IPS-18c (cell line): Measurements from ENCODE around the gene IRS2.

Experiments
- H3K4me3 ChIP-seq: 2 replicates; pipeline ENCODE4 v1.7.0; 2013; ENCODE audit warnings: low read depth, mild to moderate bottlenecking, low read length, moderate library complexity; ENCODE audit not compliant: insufficient read depth
- H3K9me3 ChIP-seq: one replicate; pipeline ENCODE4 v1.6.1; 2013; ENCODE audit warnings: mild to moderate bottlenecking, low read length, moderate library complexity; ENCODE audit not compliant: control insufficient read depth, insufficient read depth

IRS2 gene

DNA sequence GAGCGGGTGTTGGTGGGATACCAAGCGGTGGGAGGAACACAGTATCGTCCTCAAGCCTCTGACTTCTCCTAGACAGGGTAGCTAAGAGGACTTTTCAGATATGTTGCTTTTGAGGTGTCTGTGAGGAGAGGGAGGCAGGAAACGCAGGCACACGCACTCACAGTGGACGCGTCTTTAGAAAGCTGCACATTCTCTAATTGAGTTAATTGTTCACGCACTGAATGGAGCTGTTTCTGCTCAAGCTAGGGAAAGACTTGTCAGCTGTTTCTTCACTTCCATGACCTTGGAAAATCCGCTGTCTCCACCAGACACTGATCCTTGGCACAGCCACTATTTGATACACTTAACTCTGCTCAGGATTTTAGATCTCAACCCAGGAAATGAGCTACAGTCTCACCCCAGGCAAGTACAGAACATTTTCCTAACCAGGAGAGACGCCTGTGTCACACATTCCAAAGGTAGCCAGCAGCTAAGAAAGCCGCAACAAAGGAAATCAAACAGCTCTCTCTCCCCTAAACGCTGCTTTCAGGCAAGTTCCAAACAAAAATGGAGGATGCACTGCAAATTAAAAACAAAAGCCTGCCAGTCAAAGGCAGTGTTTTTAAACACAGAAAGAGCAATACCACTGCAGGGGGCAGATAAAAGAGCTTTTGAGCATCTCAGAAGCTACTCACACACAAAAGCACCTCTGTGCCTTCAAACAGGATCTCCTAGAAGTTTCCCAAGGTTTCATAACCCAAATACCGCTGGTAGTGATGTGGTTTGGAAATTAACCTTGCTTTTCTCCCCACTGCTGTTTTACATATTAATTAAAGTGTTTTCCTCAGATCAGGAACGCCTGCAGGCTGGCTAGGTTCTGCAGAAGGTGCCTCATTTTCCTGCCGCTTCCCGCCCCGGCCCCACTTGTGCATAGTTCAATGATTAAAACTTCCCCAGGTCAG, 57.3 kb downstream of the IRS2 start:
- Histone ChIP-seq H3K9me3 (no peaks in the 10 kb centered on the region), H3K4me3 (no peak overlapping the region)

DNA sequence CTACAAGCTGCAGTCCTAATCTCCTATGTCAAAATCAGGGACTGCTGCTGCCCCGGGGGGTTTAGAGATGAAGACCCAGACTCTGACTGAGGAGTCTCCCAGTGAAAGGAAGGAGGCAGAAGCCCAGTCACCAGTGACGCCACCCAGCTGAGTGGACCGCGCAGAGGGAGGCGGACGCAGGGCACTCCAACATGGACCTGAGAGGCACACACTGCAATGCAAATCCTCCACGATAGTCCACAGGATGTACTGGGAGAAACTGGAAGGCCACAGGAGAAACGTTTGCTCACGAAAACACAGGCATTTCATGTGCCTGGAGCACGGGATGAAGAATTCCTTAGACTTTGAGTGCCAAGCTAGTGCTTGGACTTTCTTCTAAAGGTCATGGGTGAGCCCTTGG, 58.3 kb downstream of the IRS2 start:
- Histone ChIP-seq H3K9me3 (no peaks in the 10 kb centered on the region), H3K4me3 (no peak overlapping the region)

DNA sequence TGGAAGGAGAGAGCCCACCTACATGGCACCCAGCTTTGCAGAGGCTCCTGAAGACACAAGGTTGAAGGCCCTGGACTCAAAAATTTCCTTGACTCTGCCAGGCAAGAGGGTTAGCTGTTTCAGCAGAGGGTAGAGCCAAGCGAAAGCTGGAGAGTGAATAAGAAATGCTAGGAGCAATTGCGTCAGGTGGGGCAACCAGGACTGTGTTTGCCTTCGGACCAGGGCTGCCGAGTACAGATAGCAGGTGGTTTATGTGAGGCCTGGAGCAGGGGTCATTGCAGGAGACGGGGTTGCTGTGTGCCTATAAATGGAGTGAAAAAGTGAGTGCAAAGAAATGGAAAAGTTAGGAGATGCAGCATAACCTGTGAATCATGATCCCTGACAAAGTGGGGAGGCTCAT, 59.1 kb downstream of the IRS2 start:
- Histone ChIP-seq H3K9me3 (no peaks in the 10 kb centered on the region), H3K4me3 (no peak overlapping the region)

DNA sequence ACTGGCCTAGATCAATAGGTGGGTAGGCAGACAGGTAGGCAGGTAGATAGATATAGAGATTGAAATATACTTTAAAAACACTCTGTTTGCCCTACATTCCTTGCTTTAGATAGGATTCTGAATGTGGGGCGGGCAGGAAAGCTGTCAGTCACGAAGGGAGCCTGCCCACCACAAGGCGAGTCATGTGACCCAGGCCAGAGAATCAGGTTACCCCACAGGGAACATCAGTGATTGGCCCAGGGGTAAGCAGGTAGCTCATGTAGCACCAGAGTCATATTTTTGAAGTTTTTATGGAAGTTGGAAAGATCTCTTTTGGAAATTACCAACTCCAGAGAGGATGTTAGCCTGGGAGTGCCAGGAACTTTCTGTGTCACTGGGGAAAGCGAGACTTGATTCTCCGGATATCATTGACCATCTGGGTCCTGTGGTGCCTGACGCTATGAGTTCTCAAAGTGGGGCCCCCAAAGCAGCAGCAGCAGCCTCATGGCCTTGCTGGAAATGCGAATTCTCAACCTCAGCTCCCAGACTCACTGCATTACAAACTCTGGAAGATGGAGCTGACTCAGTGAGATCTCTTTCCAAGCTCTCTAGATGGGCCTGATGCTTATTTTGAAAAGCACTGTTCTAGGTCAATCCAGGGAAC, 60.3 kb downstream of the IRS2 start:
- no peaks in the 10 kb centered on the region for H3K9me3 ChIP-seq
- H3K4me3 ChIP-seq = no peak overlapping the region

DNA sequence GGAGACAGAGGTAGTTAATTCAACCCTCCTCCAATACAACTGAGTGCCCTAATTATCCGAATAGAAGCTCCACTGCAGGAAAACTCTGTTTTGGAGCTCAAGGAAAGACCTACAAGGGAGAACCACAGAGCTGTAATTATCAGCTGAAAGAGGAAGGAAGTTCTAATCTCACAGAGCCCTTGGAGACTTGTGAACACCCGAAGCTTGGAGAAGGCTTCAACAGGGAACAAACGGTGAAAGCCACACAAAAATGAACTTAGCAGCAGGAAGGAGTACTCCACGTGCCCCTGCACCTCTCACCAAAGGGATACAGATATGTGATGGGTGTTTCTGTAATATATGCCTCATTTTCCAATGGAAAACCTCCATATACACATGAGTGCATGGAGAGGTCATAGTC, 61.1 kb downstream of the IRS2 start:
- no peaks in the 10 kb centered on the region for H3K9me3 ChIP-seq
- no peak overlapping the region for H3K4me3 ChIP-seq

DNA sequence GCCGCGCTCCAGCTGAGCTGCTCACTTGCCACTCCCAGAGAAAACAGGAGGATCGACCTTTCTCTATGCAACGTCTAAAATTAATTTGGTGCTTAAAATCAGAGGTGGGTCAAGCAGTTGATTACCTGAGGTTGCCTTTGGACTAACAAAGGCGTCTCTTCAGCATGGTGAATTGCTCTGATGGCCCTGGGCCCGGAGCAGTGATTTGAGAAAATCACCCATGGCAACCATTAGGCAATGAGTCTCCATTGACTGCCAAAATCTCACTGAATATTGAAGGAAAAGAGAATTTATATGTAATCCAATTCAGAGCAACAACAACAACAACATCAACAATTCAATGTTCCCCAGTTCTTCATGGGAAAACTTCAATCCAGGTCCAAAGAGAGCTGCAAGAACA, 61.8 kb downstream of the IRS2 start:
- H3K4me3 ChIP-seq = no peak overlapping the region
- H3K9me3 ChIP-seq = no peaks in the 10 kb centered on the region

DNA sequence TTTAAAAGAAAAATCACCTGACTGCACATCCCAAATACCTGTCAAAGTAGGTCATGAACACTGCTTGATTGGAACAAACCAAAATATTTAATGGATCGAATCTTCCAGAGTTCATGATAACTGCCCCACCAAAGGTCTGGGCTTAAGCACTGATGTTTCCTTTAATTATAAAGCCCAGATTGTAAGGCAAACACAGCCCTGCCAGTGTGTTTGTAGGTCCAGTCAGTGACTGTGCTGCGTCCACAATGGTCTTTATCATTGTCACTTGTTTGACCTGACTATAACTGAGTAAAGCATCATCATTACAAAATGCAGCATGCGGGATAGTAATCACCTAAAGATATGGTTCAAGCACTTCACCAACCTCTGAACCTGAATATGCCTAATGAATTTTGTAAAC, 63.3 kb downstream of the IRS2 start:
- no peaks in the 10 kb centered on the region for H3K9me3 ChIP-seq

DNA sequence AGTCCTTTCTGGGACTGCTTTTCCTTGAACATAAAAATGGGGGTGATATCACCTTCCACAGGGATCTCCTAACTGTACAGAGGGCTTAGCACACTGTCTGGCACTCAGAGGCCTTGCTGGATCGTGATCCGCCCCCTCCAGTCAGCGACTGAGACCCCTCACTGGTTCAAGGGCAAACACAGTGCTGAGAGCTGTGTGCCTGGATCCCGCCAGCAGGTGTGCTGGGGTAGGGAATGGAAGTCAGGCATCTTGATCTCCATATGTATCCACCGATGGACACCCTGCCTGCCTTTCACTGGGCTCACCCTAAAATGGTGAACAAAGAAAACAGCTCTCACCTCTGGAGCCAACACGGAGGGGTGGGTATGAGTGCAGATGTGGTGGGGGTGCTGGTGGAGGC, 64.3 kb downstream of the IRS2 start:
- H3K9me3 ChIP-seq = no peaks in the 10 kb centered on the region
- no peak overlapping the region for H3K4me3 ChIP-seq

More for the DNA sequence above, 63.3 kb downstream of the IRS2 start:
- H3K4me3 ChIP-seq = no peak overlapping the region

DNA sequence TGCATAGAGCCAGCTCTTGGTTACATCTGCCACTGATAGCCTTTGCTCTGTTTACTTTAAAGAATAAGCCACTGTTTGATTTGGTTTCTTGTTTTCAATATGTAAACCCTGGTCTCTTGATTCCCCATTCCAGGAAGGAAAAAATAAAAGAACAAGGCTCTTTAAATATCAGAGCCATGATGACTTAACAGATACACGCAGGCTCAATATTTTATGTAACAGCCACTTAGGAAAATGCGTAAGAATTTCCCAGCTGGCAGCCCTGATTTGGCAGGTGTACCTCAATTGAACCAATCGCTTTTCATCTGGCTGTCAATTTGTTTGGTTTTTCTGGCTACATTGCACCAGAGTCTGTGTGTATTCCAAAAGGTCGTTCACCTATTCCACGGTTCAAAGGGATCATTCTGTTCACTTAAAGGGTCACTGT, 65.6 kb downstream of the IRS2 start:
- Histone ChIP-seq H3K9me3 (no peaks in the 10 kb centered on the region), H3K4me3 (no peak overlapping the region)

DNA sequence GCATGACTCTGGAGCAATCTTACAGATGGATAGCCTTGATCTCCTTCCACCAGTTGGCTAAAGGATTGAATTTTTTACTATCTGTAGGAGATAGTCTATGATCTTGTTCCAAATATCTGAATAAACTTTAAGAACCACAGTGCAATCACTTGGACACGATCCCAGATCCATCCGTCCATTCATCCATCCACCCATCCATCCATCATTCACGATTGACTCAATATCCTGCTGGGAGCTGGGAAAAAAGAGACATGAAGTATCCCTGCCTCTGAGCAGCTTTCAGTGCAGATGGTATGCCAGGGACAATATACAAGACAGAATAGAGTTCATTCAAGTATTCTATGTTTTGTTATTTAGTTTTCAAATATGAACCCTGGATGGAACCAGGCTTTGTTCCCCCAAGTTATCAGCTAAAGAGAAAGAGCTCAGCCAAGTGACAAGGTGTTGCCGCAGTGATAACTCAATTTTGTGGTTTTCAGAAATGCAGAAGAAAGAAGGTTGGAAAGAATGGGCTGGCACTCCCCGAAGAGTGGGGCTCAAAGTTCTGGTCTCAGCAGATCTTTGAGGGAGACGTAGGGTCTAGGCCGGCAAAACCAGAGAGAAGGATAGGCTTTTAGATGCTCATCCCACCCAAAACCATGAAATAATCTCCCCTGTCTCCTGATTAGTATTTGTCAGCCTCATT, 66.3 kb downstream of the IRS2 start:
- H3K9me3 ChIP-seq = no peaks in the 10 kb centered on the region
- H3K4me3 ChIP-seq = no peak overlapping the region

DNA sequence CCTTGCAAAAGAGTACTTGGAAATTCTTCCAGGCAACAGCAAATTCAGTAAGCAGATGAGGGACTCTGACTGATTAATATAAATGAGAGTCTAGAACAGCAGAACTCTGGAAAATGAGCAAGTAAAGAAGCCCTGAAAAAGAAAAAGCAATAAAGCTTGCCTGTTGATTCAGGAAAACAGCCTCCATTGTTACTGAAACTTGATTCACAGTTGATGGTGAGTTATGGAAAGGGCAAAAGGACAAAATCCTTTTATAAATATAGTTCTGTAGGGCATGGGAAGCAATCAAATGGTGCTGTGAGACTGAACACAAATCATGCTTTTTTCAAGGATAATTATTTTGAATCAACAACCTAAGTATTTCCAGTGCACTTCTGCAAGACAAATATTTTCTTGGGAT, 67.7 kb downstream of the IRS2 start:
- Histone ChIP-seq H3K4me3 (no peak overlapping the region), H3K9me3 (no peaks in the 10 kb centered on the region)

DNA sequence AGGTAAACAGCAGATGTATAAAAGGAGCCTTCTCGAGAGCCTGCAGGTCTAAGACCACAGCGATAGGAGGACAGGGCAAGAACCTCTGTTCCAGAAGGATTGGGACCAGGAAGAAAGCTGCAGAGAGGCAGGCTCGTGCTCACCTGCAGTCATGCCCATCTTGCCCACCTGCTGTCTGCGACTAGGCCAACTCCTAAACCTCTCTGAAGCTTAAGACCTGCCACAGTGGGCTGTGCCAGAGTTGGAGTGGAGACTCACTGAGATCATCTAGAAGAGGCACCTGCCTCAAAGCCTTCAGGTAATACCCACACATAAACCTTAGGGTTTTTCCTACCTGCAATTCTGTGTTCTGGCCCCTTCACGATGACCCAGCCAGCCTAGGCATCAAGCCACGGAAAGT, 68.7 kb downstream of the IRS2 start:
- H3K9me3 ChIP-seq = no peaks in the 10 kb centered on the region
- H3K4me3 ChIP-seq = no peak overlapping the region

DNA sequence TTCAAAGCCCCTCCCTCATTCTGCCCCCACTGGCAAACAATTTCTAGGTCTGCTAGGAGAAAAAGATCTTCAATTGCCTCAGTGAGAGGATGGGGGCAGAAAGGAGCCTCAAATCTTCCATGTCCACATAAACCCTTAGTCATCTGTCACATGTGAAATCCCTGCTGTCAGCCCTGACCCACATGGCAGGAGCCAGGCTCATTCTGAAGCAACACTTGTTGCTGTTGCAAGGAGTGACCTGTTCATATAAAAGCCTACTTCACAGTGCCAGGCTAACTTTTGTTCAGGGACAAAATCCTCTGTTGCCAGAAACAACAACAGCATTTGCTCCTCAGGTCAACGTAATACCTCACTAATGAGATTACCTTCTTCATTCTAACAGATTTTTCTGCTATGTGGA, 70.5 kb downstream of the IRS2 start:
- H3K9me3 ChIP-seq = no peaks in the 10 kb centered on the region
- H3K4me3 ChIP-seq = no peak overlapping the region

DNA sequence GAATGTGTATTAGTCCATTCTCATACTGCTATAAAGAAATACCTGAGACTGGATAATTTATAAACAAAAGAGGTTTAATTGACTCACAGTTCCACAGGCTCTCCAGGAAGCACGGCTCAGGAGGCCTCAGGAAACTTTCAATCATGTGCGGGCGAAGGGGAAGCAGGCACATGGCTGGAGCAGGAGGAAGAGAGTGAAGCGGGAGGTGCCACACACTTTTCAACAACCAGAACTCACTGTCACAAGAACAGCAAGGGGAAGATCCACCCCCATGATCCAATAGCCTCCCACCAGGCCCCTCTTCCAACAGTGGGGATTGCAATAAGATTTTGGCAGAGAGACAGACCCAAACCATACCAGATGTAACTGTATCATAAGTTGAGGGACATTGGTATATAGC, 72.7 kb downstream of the IRS2 start:
- Histone ChIP-seq H3K9me3 (no peaks in the 10 kb centered on the region), H3K4me3 (no peak overlapping the region)

DNA sequence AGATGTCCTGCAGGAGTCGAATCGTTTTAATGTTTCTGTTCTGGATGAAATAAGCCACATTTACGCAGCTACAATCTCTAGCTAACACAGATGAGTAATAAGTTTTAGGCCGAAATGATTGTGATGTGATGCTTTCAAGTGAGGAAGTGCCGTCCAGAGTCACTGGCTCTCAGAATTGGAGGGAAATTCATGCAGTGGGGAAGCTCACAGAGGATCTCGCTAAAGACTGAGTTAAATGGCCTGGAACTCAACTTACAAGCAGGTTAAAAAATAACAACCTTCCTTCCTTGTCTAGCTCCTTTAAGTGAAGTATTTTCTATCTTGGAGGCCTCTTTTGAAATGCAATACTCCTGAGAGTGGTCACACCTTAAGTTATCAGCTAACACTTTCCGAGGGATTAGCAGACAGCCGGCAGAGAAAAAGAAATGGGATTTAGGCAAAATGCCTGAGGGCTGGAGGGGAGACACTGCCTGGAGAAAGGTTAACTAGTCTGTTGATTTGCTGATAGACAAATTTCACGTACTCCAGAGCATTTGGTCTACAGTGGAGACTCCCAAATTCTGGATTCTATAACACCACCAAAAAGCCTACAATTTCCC, 74.2 kb downstream of the IRS2 start:
- Histone ChIP-seq H3K9me3 (no peaks in the 10 kb centered on the region), H3K4me3 (no peak overlapping the region)

DNA sequence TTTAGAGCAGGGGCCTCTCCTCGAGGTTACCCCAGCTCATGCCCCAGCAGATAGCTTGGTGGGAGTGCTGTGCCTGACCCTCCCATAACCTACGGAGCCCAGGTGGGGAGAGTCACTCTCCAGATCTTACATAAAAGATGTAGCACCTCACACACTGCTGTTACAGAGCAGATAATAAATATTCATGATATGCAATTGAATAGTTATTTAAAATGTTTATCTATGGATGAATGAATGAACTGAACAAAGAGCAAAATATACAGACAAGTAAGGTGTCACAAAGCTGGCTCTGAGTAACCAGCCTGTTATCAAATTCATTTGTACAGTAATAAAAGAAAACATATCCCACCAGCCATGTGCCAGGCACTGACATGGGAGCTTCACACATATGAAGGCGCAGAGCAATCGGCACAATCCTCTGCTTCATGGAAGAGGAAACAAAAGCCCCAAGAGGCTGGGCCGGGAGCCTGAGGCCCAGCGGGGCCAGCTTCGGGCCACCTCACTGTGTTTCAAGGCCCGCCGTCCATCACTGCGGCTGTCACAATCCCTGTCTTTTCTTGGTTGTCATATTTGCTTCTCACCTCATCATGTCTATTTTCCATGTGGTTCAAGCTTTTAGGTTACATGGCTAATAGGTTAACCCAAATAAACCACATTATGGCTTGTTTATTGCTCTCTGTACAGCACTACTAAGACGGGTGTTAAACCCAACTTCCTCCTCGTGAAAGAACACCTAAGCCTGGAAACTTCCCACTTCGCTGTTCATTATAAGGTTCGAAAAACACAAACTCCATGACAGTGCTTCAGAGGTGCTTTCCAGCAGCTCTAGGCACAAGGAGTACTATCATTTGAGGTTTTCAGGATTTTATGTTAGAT, 78.4 kb downstream of the IRS2 start:
- Histone ChIP-seq H3K9me3 (no peaks in the 10 kb centered on the region), H3K4me3 (no peak overlapping the region)
